IMR-90 (cell line): ENCODE data around the gene ELOB. TPM values are rescaled to one million over a fixed set of nuclear protein-coding genes. Genes with fewer than 3 reads are reported as not detected.

Experiments used
- ATAC-seq: fragments of 200-7000 bp; cut with Tn5 transposase; 2 replicates; pipeline ENCODE4 v1.9.1; 2020; ENCODE audit warnings: low read depth, mild to moderate bottlenecking, moderate library complexity
- BruUV-seq: library from RNA; stranded (reverse); fragments of 400-500 nt; replicated peaks from 2 replicates; lab custom pipeline; 2021; lab: Mats Ljungman, UMichigan
- CTCF ChIA-PET: fragments of 300-600 bp; formaldehyde crosslinking; extraction: SDS; loops from one replicate; lab custom pipeline; 2021; ENCODE audit warnings: antibody characterized with exemption; lab: Yijun Ruan, JAX
- POLR2A ChIA-PET: fragments of 300-600 bp; sonication (Branson Sonifier 250); formaldehyde crosslinking; loops from one replicate; lab custom pipeline; 2022; ENCODE audit warnings: antibody characterized with exemption; ENCODE audit not compliant: unreplicated experiment; lab: Charles Lee
- DNase-seq: peaks from one replicate; pipeline ENCODE4 v3.0.0; 2013
- H2AFZ ChIP-seq: replicated peaks from 2 replicates; pipeline ENCODE3; 2013; ENCODE audit warnings: low read length, mild to moderate bottlenecking; ENCODE audit not compliant: poor library complexity
- H2AK5ac ChIP-seq: 2 replicates; pipeline ENCODE4 v1.6.1; 2013; ENCODE audit warnings: low read depth, low read length, inconsistent platforms
- H2AK9ac ChIP-seq: replicated peaks from 2 replicates; pipeline ENCODE3; 2013; ENCODE audit warnings: mild to moderate bottlenecking, low read depth, low read length, moderate library complexity; ENCODE audit not compliant: poor library complexity
- H2BK120ac ChIP-seq: 2 replicates; pipeline ENCODE4 v1.6.1; 2013; ENCODE audit warnings: low read depth, low read length, inconsistent platforms
- H2BK15ac ChIP-seq: 3 replicates; pipeline ENCODE4 v1.6.1; 2013; ENCODE audit warnings: low read depth, low read length, inconsistent platforms
- H2BK20ac ChIP-seq: 2 replicates; pipeline ENCODE4 v1.6.1; 2013; ENCODE audit warnings: low read depth, mild to moderate bottlenecking, inconsistent platforms, low read length, moderate library complexity
- H2BK5ac ChIP-seq: 2 replicates; pipeline ENCODE4 v1.6.1; 2013; ENCODE audit warnings: mild to moderate bottlenecking, low read depth, low read length, inconsistent platforms; ENCODE audit not compliant: poor library complexity, severe bottlenecking
- H3K14ac ChIP-seq: replicated peaks from 2 replicates; pipeline ENCODE4 v1.6.1; 2013; ENCODE audit warnings: low read depth, low read length, inconsistent platforms
- H3K18ac ChIP-seq: 2 replicates; pipeline ENCODE4 v1.6.1; 2013; ENCODE audit warnings: low read depth, low read length, control low read depth
- H3K23ac ChIP-seq: 2 replicates; pipeline ENCODE4 v1.6.1; 2013; ENCODE audit warnings: low read depth, low read length, inconsistent platforms
- H3K27ac ChIP-seq: 2 replicates; pipeline ENCODE4 v1.5.1; 2013; ENCODE audit warnings: mild to moderate bottlenecking, control low read depth, low read length; ENCODE audit not compliant: insufficient read depth
- H3K27me3 ChIP-seq: 2 replicates; pipeline ENCODE4 v1.6.1; 2013; ENCODE audit warnings: low read length; ENCODE audit not compliant: control insufficient read depth, insufficient read depth
- H3K36me3 ChIP-seq: 2 replicates; pipeline ENCODE4 v1.6.1; 2013; ENCODE audit warnings: low read length, mixed read lengths; ENCODE audit not compliant: control insufficient read depth, insufficient read depth
- H3K4ac ChIP-seq: 2 replicates; pipeline ENCODE4 v1.6.1; 2013; ENCODE audit warnings: low read depth, low read length, inconsistent platforms
- H3K4me1 ChIP-seq: 2 replicates; pipeline ENCODE4 v1.6.1; 2013; ENCODE audit warnings: low read length, mixed read lengths; ENCODE audit not compliant: control insufficient read depth, insufficient read depth
- H3K4me2 ChIP-seq: 2 replicates; pipeline ENCODE4 v1.6.1; 2013; ENCODE audit warnings: low read depth, mild to moderate bottlenecking, control low read depth, low read length, moderate library complexity
- H3K4me3 ChIP-seq: 2 replicates; pipeline ENCODE4 v1.5.1; 2013; ENCODE audit warnings: low read depth, mild to moderate bottlenecking, control low read depth, low read length, moderate library complexity; ENCODE audit not compliant: insufficient read depth
- H3K56ac ChIP-seq: 2 replicates; pipeline ENCODE4 v1.6.1; 2013; ENCODE audit warnings: low read length, inconsistent platforms; ENCODE audit not compliant: insufficient read depth; ENCODE audit errors: extremely low read depth
- H3K79me1 ChIP-seq, 2 experiments: 2 replicates each; pipeline ENCODE4 v1.6.1; 2013; ENCODE audit warnings: low read length in 2 of 2, inconsistent platforms in 1 of 2, low read depth in 1 of 2
- H3K9ac ChIP-seq: 2 replicates; pipeline ENCODE4 v1.6.1; 2013; ENCODE audit warnings: low read depth, low read length, control low read depth
- H3K9me1 ChIP-seq: 2 replicates; pipeline ENCODE4 v1.6.1; 2013; ENCODE audit warnings: low read length, inconsistent platforms; ENCODE audit not compliant: insufficient read depth
- H3K9me3 ChIP-seq: 2 replicates; pipeline ENCODE4 v1.6.1; 2013; ENCODE audit warnings: low read length; ENCODE audit not compliant: control insufficient read depth, insufficient read depth
- H4K20me1 ChIP-seq: 2 replicates; pipeline ENCODE4 v1.6.1; 2013; ENCODE audit warnings: low read length, inconsistent platforms; ENCODE audit not compliant: insufficient read depth
- H4K5ac ChIP-seq: 2 replicates; pipeline ENCODE4 v1.6.1; 2013; ENCODE audit warnings: mild to moderate bottlenecking, low read depth, low read length, control low read depth
- H4K8ac ChIP-seq, 2 experiments: 2 replicates each; pipeline ENCODE4 v1.6.1; 2013; ENCODE audit warnings: low read depth in 2 of 2, low read length in 2 of 2, control low read depth in 1 of 2, inconsistent platforms in 1 of 2
- H4K91ac ChIP-seq: 2 replicates; pipeline ENCODE4 v1.6.1; 2013; ENCODE audit warnings: low read depth, low read length, inconsistent platforms; ENCODE audit not compliant: insufficient read depth
- BHLHE40 ChIP-seq: fragments of 150-350 bp; IDR thresholded peaks from 2 replicates; pipeline ENCODE4 v1.6.1; 2016; ENCODE audit warnings: mild to moderate bottlenecking, low read depth, low read length
- CEBPB ChIP-seq: IDR thresholded peaks from 2 replicates; pipeline ENCODE4 v1.6.1; 2012; ENCODE audit warnings: low read depth, low read length, improper control_type of control experiment
- CHD1 ChIP-seq: IDR thresholded peaks from 2 replicates; pipeline ENCODE4 v1.6.1; 2012; ENCODE audit warnings: low read depth, low read length, improper control_type of control experiment
- FOS ChIP-seq: fragments of 150-350 bp; IDR thresholded peaks from 2 replicates; pipeline ENCODE4 v1.6.1; 2016; ENCODE audit warnings: low read depth, low read length
- MAFK ChIP-seq: IDR thresholded peaks from 2 replicates; pipeline ENCODE4 v1.6.1; 2012; ENCODE audit warnings: low read depth, low read length, improper control_type of control experiment
- MAZ ChIP-seq: IDR thresholded peaks from 2 replicates; pipeline ENCODE4 v1.6.1; 2012; ENCODE audit warnings: low read depth, mild to moderate bottlenecking, low read length, improper control_type of control experiment, moderate library complexity, borderline replicate concordance
- MXI1 ChIP-seq: IDR thresholded peaks from 2 replicates; pipeline ENCODE4 v1.6.1; 2012; ENCODE audit warnings: low read depth, mild to moderate bottlenecking, low read length, moderate library complexity, borderline replicate concordance
- NFE2L2 ChIP-seq: fragments of 150-350 bp; IDR thresholded peaks from 2 replicates; pipeline ENCODE4 v1.6.1; 2016; ENCODE audit warnings: low read depth, mild to moderate bottlenecking, low read length
- POLR2A ChIP-seq: IDR thresholded peaks from 2 replicates; pipeline ENCODE4 v1.6.1; 2012; ENCODE audit warnings: mild to moderate bottlenecking, low read depth, low read length
- RAD21 ChIP-seq: IDR thresholded peaks from 2 replicates; pipeline ENCODE4 v1.6.1; 2012; ENCODE audit warnings: low read length, improper control_type of control experiment
- RCOR1 ChIP-seq: IDR thresholded peaks from 2 replicates; pipeline ENCODE4 v1.6.1; 2012; ENCODE audit warnings: mild to moderate bottlenecking, low read length, improper control_type of control experiment; ENCODE audit not compliant: insufficient replicate concordance
- RFX5 ChIP-seq: IDR thresholded peaks from 2 replicates; pipeline ENCODE4 v1.8.0; 2012; ENCODE audit warnings: low read depth, mild to moderate bottlenecking, low read length, moderate library complexity
- SMC3 ChIP-seq: fragments of 150-350 bp; IDR thresholded peaks from 2 replicates; pipeline ENCODE4 v1.6.1; 2016; ENCODE audit warnings: low read depth, mild to moderate bottlenecking, antibody characterized with exemption, low read length, moderate library complexity
- USF2 ChIP-seq: fragments of 150-350 bp; IDR thresholded peaks from 2 replicates; pipeline ENCODE4 v1.6.1; 2017; ENCODE audit warnings: mild to moderate bottlenecking, antibody characterized with exemption, low read length, low read depth
- WGBS, 2 experiments: methylation state at CpG; one replicate each; pipeline versions ENCODE4 v1.1.5 to v1.1.7; 2013; ENCODE audit warnings: missing lambda C conversion rate in 2 of 2; ENCODE audit not compliant: insufficient read length in 1 of 2; ENCODE audit errors: extremely low coverage in 2 of 2; 5-methylcytosine and 5-hydroxymethylcytosine counted together
- dilution Hi-C: fragments of 300-500 bp; cut with HindIII; formaldehyde crosslinking; loops from one replicate; pipeline ENCODE4 v1.14.3; 2018; ENCODE audit warnings: low sequenced_read_pairs; ENCODE audit not compliant: unreplicated experiment
- in situ Hi-C: fragments of 300-500 bp; cut with MboI; formaldehyde crosslinking; loops from 3 replicates; pipeline ENCODE4 v1.14.3; 2019; ENCODE audit warnings: low sequenced_read_pairs, inconsistent platforms, mixed read lengths
- intact Hi-C: fragments of 100-400 bp; cut with micrococcal nuclease; formaldehyde crosslinking; loops from 2 replicates; pipeline ENCODE4 v1.10.0; 2022
- polyA plus RNA-seq, 3 experiments: library from polyadenylated mRNA; depleted of rRNA; stranded (reverse); fragments of >200 nt; gene quantifications; 2 replicates each; pipeline ENCODE4 v1.2.3, GENCODE V29; 2012; ENCODE audit warnings: low replicate concordance in 1 of 3
- total RNA-seq: library from RNA; depleted of rRNA; stranded (reverse); fragments of >200 nt; gene quantifications from 2 replicates; pipeline ENCODE4 v1.2.3, GENCODE V29; 2012
- TF ChIP-seq, protein P1 (sequence below): conservative IDR thresholded peaks from 2 replicates; pipeline ENCODE4 v1.5.1; 2012; ENCODE audit warnings: mild to moderate bottlenecking, low read depth, low read length, improper control_type of control experiment
- TF ChIP-seq, protein P2 (sequence below): fragments of 150-350 bp; IDR thresholded peaks from 2 replicates; pipeline ENCODE4 v1.6.1; 2016; ENCODE audit warnings: low read depth, mild to moderate bottlenecking, low read length, moderate library complexity, borderline replicate concordance

ELOB gene
- total and polyA plus RNA-seq, 2 of the 4 experiments (the other 2 are of a cell fraction) = 442 to 5,859 TPM

- H3K18ac ChIP-seq = no peak overlapping the region
- in situ Hi-C loops (no loop called here), dilution Hi-C loops (no loop called here), intact Hi-C loops (no loop called here)
- H3K14ac ChIP-seq = no peak overlapping the region
- H3K4me2 ChIP-seq = no peak overlapping the region; the same call in 1 of the 2 replicates
- no peak overlapping the region for H3K4me3 ChIP-seq
- H4K20me1 ChIP-seq = peaks cover 57% of the 10 kb centered on the region
- no peak overlapping the region for H4K91ac ChIP-seq
- H2BK15ac ChIP-seq = no peak overlapping the region
- H3K36me3 ChIP-seq = peaks cover 47% of the 10 kb centered on the region
- H3K27me3 ChIP-seq = no peaks in the 10 kb centered on the region
- H2AK9ac ChIP-seq = peak overlapping the region; percentile 52
- 83% methylated on average over 1 of the region's 7 CpGs; no CpG with 5 or more reads in 1 of the 2 experiments for WGBS, 2 experiments
- H4K5ac ChIP-seq = no peak overlapping the region
- H3K27ac ChIP-seq = no peak overlapping the region
- no peaks in the 10 kb centered on the region for H3K9me3 ChIP-seq
- no peak overlapping the region for H3K4ac ChIP-seq
- no peak overlapping the region for H2AFZ ChIP-seq
- H3K9ac ChIP-seq = no peak overlapping the region
- POLR2A ChIA-PET = no interaction called here
- TF ChIP-seq POLR2A = no peak
- TF ChIP-seq MAZ = no peak
- no peak for TF ChIP-seq FOS
- TF ChIP-seq CEBPB = no peak
- TF ChIP-seq CHD1 = no peak
- TF ChIP-seq, protein P1, sequence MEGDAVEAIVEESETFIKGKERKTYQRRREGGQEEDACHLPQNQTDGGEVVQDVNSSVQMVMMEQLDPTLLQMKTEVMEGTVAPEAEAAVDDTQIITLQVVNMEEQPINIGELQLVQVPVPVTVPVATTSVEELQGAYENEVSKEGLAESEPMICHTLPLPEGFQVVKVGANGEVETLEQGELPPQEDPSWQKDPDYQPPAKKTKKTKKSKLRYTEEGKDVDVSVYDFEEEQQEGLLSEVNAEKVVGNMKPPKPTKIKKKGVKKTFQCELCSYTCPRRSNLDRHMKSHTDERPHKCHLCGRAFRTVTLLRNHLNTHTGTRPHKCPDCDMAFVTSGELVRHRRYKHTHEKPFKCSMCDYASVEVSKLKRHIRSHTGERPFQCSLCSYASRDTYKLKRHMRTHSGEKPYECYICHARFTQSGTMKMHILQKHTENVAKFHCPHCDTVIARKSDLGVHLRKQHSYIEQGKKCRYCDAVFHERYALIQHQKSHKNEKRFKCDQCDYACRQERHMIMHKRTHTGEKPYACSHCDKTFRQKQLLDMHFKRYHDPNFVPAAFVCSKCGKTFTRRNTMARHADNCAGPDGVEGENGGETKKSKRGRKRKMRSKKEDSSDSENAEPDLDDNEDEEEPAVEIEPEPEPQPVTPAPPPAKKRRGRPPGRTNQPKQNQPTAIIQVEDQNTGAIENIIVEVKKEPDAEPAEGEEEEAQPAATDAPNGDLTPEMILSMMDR = no peak
- no peak for TF ChIP-seq BHLHE40
- TF ChIP-seq RAD21 = no peak
- TF ChIP-seq MXI1 = no peak
- no peak for TF ChIP-seq RCOR1
- TF ChIP-seq, protein P2, sequence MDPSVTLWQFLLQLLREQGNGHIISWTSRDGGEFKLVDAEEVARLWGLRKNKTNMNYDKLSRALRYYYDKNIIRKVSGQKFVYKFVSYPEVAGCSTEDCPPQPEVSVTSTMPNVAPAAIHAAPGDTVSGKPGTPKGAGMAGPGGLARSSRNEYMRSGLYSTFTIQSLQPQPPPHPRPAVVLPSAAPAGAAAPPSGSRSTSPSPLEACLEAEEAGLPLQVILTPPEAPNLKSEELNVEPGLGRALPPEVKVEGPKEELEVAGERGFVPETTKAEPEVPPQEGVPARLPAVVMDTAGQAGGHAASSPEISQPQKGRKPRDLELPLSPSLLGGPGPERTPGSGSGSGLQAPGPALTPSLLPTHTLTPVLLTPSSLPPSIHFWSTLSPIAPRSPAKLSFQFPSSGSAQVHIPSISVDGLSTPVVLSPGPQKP = no peak
- TF ChIP-seq NFE2L2 = no peak
- no peak for TF ChIP-seq RFX5
- TF ChIP-seq MAFK = no peak
- no peak for TF ChIP-seq SMC3
- no peak for TF ChIP-seq USF2
- no peak overlapping the region for H2BK120ac ChIP-seq
- peaks cover 21 to 87% of the 10 kb centered on the region in 2 experiments for H3K79me1 ChIP-seq
- peaks cover 12% of the 10 kb centered on the region for H3K4me1 ChIP-seq
- peaks cover 15% of the 10 kb centered on the region for H3K9me1 ChIP-seq
- DNase-seq = no peak
- ATAC-seq = no peak
- H3K56ac ChIP-seq = no peak overlapping the region
- BruUV-seq = no TSS peak
- no peak overlapping the region for H2AK5ac ChIP-seq
- CTCF ChIA-PET = no interaction called here
- peak overlapping the region; percentile 83 for H3K23ac ChIP-seq
- H4K8ac ChIP-seq = no peak overlapping the region
- no peak overlapping the region for H2BK5ac ChIP-seq
- H2BK20ac ChIP-seq = no peak overlapping the region
Measured at GRCh38 chr16:2775131-2775716, 1.9 kb downstream of the ELOB start.
